Measurements from ENCODE around the gene LRRC66. TPM values are rescaled to one million over a fixed set of nuclear protein-coding genes. Genes with fewer than 3 reads are reported as not detected.

Gene LRRC66
- total RNA-seq, 3 donors from 2014 or later (not counting 1 experiment from before 2014, with no cell fraction given), result not detected

- H3K36me3 Mint-ChIP-seq, result no peaks in the 10 kb centered on the region
These were observed 5.3 kb downstream of the LRRC66 start for GRCh38 chr4:52014903-52015302.

GRCh38 chr4:52012651-52013050, 7.5 kb downstream of the LRRC66 start:
- H3K36me3 ChIP-seq (ENCODE audit: control insufficient read depth, insufficient read depth, low read length), result no peaks in the 10 kb centered on the region
- Mint-ChIP-seq H3K9me3 (peaks cover 0 to 3% of the 10 kb centered on the region in 2 donors), H3K36me3 (no peaks in the 10 kb centered on the region), H3K4me1 (no peaks in the 10 kb centered on the region), H3K27ac (no peak overlapping the region), H3K4me3 (no peak overlapping the region), H3K27me3 (ENCODE audit: low read depth in 2 of 2) (no peaks in the 10 kb centered on the region)
- H3K27me3 ChIP-seq (ENCODE audit: control insufficient read depth, insufficient read depth, low read length), result no peaks in the 10 kb centered on the region
- H3K4me1 ChIP-seq (ENCODE audit: control insufficient read depth, insufficient read depth, low read length), result no peaks in the 10 kb centered on the region
- no peak for ATAC-seq
- no peak overlapping the region for H3K4me3 ChIP-seq (ENCODE audit: low read length)
- intact Hi-C loops (cut with micrococcal nuclease), result no loop called here
- no peak for DNase-seq
- 100% methylated on average over 1 of the region's 1 CpG for WGBS (ENCODE audit: insufficient coverage)
- no peak for TF ChIP-seq CTCF (IDR thresholded peaks at IDR 0.05)
- H3K27ac ChIP-seq (ENCODE audit: low read length), result no peak overlapping the region
- no peaks in the 10 kb centered on the region for H3K9me3 ChIP-seq (ENCODE audit: control insufficient read depth, insufficient read depth, low read length)

More at GRCh38 chr4:52014903-52015302, 5.3 kb downstream of the LRRC66 start:
- Histone ChIP-seq H3K4me3 (ENCODE audit: low read length) (no peak overlapping the region), H3K4me1 (ENCODE audit: control insufficient read depth, insufficient read depth, low read length) (no peaks in the 10 kb centered on the region), H3K36me3 (ENCODE audit: control insufficient read depth, insufficient read depth, low read length) (no peaks in the 10 kb centered on the region), H3K27me3 (ENCODE audit: control insufficient read depth, insufficient read depth, low read length) (no peaks in the 10 kb centered on the region), H3K9me3 (ENCODE audit: control insufficient read depth, insufficient read depth, low read length) (no peaks in the 10 kb centered on the region), H3K27ac (ENCODE audit: low read length) (no peak overlapping the region)
- no peak for TF ChIP-seq CTCF (IDR thresholded peaks at IDR 0.05)
- no peaks in the 10 kb centered on the region for H3K4me1 Mint-ChIP-seq
- no peaks in the 10 kb centered on the region for H3K9me3 Mint-ChIP-seq
- WGBS (ENCODE audit: insufficient coverage), result 0% methylated on average over 1 of the region's 1 CpG
- intact Hi-C loops (cut with micrococcal nuclease), result no loop called here
- DNase-seq (no peak), ATAC-seq (no peak)
- H3K27ac Mint-ChIP-seq, result no peak overlapping the region
- H3K27me3 Mint-ChIP-seq (ENCODE audit: low read depth in 2 of 2), result no peaks in the 10 kb centered on the region
- no peak overlapping the region for H3K4me3 Mint-ChIP-seq

GRCh38 chr4:52010986-52011385, 9.2 kb downstream of the LRRC66 start:
- Mint-ChIP-seq H3K4me1 (no peaks in the 10 kb centered on the region), H3K27me3 (ENCODE audit: low read depth in 2 of 2) (no peaks in the 10 kb centered on the region)
- no peak for ATAC-seq

More at GRCh38 chr4:52010986-52011385, 9.2 kb downstream of the LRRC66 start:
- H3K27me3 ChIP-seq (ENCODE audit: control insufficient read depth, insufficient read depth, low read length), result no peaks in the 10 kb centered on the region
- Mint-ChIP-seq H3K4me3 (no peak overlapping the region), H3K9me3 (peaks cover 0 to 3% of the 10 kb centered on the region in 2 donors), H3K36me3 (no peaks in the 10 kb centered on the region), H3K27ac (no peak overlapping the region)
- H3K4me3 ChIP-seq (ENCODE audit: low read length), result no peak overlapping the region
- no CpG with 5 or more reads among the region's 2 CpGs for WGBS (ENCODE audit: insufficient coverage)
- H3K27ac ChIP-seq (ENCODE audit: low read length), result no peak overlapping the region
- intact Hi-C loops (cut with micrococcal nuclease), result no loop called here
- no peak for DNase-seq
- no peak for TF ChIP-seq CTCF (IDR thresholded peaks at IDR 0.05)
- no peaks in the 10 kb centered on the region for H3K36me3 ChIP-seq (ENCODE audit: control insufficient read depth, insufficient read depth, low read length)
- no peaks in the 10 kb centered on the region for H3K4me1 ChIP-seq (ENCODE audit: control insufficient read depth, insufficient read depth, low read length)
- H3K9me3 ChIP-seq (ENCODE audit: control insufficient read depth, insufficient read depth, low read length), result no peaks in the 10 kb centered on the region
